Stimulated activated CD4-positive, alpha-beta T cell treated with anti-CD3 and anti-CD28 coated beads, TNF-alpha, amount 100 ng/mL, for 48 hours (primary cell): ENCODE results near the gene LRRC3.
"Not testable (repeated sequence)": the region's sequence is repeated elsewhere in the genome, so short reads cannot be mapped to it uniquely, and the experiment has no call there.

Source experiments
- DNase-seq, 3 donors: peaks; one replicate each; pipeline ENCODE4 v3.0.0-alpha.2; 2020; ENCODE audit warnings: low read depth in 3 of 3

Gene LRRC3

DNA sequence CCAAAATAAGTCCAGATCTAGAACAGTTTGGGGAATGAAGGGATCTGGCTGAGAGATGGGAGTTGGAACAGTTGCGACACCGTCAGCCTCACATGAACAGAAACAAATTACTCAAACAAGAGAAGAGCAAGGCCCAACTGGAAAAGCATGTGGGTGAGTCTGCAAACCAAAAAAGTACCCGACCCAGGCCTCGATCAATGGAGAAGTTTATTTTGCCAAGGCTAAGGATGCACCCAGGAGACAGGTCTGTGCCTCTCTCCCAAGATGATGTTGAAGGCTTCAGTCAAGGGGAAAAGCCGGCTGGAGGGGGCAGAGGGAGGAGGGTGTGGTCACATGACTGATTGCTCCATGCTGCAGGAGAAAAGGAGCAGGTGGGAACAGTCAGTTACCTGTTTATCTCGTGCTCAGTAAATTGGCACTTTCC lies 42.4 kb downstream of the LRRC3 start:
- no peak for DNase-seq

DNA sequence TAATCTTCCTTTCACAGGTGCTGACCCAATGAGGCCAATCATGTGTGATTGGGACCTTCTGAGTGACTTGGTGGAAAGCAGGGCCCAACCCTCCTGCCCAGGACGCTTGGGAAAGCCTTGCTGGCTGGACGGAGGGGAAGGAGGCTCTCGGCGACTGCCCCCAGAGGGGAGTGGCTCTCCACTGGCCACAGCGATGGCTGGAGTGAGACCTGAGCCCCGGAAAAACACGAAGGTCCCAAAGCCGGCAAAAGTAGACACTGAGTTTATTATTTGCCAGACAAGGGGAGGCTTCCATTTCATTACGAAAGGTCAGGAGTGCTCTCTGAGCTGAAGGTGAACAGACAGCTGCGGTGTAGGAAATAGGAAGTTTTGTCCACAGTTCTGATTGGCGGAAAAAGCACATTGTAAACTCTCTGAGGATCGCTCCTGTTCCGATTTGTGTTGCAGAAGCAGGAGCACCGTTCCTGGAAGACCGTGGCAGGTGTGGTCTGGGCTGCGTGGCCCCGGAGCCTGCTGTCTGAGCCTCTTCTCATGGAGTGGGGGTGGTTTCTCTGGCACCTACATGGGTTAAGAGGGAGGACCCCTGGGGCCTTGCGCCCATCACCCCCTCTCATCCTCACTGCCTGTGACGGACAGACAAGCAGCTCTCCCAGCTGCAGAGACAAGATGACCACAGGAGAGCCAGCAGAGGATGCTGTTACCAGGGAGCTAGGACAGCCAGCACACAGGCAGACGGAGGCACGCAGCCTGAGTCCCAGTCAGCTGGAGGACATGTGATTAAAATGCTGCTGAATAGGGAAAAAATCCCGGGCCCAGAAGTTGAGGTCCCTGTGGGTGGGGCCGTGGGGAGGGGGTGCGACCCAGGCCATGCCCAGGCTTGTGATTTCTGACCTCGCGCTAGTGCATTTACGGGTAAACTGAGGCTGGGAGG lies 43.2 kb downstream of the LRRC3 start:
- no peak for DNase-seq

GRCh38 chr21:44499211-44499560 lies 43.9 kb downstream of the LRRC3 start:
- no peak for DNase-seq

DNA sequence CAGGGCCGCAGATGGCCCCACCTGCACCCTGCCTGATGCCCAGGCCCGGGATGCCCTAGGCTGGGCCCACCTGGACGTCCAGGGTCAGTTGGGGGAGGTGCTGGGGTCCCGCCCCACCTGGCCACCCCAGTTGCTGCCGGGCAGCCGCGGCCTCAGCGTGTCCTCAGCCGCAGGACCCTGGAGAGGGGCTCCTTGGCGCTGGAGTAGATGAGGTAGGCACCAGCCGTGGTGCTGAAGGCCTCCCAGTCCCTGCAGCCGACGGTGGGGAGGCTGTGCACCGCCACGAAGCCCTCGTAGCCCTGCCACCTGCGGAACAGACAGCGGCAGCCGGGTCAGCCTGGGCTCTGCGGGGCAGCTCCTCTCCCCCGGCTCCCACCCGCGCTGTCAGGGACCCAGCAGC lies 44.3 kb downstream of the LRRC3 start:
- no peak for DNase-seq

- DNase-seq, result no peak
Observed at GRCh38 chr21:44500111-44500510, 44.8 kb downstream of the LRRC3 start.

DNA sequence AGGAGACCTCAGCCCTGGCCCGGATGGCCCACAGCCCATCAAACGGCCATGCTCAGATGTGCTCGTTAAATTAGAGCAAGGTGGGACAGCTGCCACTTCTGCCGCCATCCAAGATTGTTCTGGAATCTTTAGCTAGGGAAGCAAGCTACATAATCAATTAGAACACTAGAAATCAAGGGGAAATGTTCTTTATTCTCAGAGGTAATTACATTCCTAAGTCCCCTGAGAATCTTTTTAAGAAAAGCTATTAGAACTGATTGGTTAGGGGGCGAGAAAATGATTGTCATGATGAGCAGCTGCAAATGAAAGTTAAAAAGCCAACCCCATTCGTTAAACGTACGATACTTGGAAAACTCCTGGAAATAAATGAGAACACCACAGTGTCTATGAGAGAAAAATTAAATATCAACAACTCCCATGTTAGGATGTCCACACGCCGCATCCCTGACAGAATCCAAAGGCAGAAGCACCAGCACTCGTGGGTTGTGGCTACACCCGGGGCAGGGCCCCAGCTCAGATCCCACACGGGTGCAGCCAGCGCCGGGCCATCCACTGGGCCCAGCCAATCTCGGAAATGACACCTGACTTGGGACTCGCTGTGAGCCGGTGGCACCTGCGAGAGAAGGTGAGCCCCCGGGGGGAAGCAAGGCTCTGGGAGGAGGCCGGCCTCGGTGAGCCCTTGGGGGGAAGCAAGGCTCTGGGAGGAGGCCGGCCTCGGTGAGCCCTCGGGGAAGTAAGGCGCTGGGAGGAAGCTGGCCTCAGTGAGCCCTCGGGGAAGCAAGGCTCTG lies 47.1 kb downstream of the LRRC3 start:
- no peak for DNase-seq

DNA sequence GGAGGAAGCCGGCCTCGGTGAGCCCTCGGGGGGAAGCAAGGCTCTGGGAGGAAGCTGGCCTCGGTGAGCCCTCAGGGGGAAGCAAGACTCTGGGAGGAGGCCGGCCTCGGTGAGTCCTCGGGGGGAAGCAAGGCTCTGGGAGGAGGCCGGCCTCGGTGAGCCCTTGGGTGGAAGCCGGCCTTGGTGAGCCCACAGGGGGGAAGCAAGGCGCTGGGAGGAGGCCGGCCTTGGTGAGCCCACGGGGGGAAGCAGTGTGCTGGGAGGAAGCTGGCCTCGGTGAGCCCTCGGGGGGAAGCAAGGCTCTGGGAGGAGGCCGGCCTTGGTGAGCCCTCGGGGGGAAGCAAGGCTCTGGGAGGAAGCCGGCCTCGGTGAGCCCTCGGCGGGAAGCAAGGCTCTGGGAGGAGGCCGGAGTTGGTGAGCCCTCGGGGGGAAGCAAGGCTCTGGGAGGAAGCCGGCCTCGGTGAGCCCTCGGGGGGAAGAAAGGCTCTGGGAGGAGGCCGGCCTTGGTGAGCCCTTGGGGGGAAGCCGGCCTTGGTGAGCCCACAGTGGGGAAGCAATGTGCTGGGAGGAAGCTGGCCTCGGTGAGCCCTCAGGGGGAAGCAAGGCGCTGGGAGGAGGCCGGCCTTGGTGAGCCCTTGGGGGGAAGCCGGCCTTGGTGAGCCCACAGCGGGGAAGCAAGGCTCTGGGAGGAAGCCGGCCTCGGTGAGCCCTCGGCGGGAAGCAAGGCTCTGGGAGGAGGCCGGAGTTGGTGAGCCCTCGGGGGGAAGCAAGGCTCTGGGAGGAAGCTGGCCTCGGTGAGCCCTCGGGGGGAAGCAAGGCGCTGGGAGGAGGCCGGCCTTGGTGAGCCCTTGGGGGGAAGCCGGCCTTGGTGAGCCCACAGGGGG lies 47.9 kb downstream of the LRRC3 start:
- not testable (repeated sequence) for DNase-seq

GRCh38 chr21:44503901-44504399 lies 48.6 kb downstream of the LRRC3 start:
- DNase-seq, result no peak

GRCh38 chr21:44505673-44506278 lies 50.5 kb downstream of the LRRC3 start:
- no peak for DNase-seq

- DNase-seq, result no peak
Observed at GRCh38 chr21:44506279-44507255, 51.3 kb downstream of the LRRC3 start.

GRCh38 chr21:44507673-44508425 lies 52.5 kb downstream of the LRRC3 start:
- no peak for DNase-seq

DNA sequence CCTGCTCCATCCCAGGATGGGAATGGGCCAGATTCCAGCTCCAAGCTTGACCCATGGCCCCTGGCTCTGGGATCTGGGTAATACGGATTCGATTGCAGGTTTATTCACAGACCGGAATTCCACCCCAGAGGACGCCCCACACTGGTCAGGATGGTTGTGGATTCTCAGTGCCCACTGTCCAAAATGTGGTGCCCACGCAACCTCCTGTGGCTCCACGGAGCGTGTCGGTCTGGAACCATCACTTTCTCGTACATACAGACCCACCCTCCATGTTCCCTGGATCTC lies 53.1 kb downstream of the LRRC3 start:
- DNase-seq, result no peak

DNA sequence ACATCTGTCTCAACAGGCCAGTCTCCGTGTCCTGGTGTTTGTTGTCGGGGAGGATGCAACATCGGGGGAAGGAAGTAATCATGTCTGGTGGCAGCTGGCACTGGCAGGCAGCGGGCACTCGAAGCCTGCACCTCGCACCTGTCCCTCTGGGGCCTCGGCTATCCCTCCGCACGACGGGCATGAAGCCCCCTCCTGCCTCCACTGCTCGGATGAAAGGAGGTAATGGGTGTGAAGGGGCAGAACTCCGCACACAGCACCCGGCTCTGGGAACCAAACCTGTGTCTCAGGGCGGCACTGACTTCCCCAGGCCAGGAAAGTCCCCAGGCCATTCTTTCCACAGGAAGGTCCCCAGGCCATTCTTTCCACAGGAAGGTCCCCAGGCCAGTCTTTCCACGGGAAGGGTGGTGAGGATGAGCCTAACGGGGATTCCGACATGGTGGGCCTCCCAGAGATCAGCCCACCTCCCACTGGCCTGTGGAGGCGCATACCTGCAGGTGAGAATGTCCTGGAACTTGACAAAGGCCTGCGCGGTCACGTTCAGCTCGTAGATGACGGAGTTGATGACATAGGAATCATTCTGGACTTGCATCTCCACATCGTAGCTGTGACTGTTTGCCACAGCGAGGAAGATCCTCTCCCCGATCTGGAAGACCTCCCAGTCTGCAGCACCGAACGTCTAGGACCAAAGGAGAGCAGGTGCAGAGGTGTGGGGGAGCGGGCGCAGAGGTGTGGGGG lies 53.6 kb downstream of the LRRC3 start:
- no peak for DNase-seq

DNA sequence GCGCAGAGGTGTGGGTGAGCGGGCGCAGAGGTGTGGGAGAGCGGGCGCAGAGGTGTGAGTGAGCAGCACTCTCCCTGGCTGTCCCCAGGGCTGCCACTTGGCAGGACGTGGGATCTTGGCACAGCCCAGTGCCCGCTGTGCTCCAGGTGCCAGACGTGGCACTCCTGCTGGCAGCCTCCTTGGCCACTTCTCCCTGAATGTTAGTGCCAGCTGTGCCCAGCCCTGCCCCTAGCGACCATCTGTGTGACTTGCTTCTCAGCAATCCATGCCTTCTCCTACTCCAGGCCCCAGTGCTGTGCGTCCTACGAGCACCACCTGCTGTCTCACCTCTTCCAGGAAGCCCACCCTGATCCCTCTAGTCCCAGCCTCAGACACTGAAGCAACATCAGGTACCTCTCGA lies 54.2 kb downstream of the LRRC3 start:
- no peak for DNase-seq

- no peak for DNase-seq
Observed at GRCh38 chr21:44510109-44510507, 54.8 kb downstream of the LRRC3 start.

DNA sequence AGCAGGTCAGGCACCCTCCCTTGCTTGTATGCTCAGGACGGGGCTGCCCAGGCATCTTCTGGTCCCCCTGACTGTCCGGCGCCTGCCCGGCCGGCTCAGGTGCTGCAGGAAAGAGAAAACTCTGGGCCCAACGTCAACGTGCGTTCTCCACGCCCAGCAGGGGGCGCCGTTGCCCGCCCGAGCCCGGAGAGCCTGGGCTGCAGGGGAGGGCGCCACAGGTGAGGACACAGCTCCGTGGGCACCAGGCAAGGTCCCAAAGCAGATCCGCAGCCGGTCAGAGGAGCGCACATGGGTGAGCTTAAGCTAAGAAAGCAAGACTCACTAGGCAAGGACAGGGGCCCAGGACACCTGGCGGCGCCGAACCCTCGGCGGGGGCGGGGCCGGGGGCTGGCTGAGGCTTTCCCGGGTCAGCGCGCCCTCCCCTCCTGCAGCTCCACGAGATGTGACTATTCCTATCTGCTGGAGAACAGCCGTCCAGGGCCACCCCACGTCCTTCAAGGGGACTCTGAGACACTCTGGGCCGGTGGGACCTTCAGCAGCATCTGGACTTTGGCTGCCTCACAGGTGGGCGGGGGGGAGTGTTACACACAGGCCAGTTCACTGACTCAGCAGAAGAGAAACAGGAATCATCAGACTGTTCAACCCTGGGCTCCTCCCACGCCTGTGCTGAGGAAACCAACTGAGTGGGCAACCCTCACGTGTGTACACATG lies 55.4 kb downstream of the LRRC3 start:
- peak; percentile 39 to 81 (median 60) for DNase-seq

GRCh38 chr21:44511219-44511937 lies 56.1 kb downstream of the LRRC3 start:
- no peak for DNase-seq
